NCI-H187 (cell line): ENCODE data around the gene CNST.
"Not testable (repeated sequence)": the region's sequence is repeated elsewhere in the genome, so short reads cannot be mapped to it uniquely, and the experiment has no call there.

ENCODE experiments used
- DNase-seq, 2 experiments: peaks; one replicate each; lab custom pipeline; 2025; lab: John Stamatoyannopoulos, UW

CNST gene

GRCh38 chr1:246583448-246584185, 17.4 kb downstream of the CNST start:
- DNase-seq: no peak

DNA sequence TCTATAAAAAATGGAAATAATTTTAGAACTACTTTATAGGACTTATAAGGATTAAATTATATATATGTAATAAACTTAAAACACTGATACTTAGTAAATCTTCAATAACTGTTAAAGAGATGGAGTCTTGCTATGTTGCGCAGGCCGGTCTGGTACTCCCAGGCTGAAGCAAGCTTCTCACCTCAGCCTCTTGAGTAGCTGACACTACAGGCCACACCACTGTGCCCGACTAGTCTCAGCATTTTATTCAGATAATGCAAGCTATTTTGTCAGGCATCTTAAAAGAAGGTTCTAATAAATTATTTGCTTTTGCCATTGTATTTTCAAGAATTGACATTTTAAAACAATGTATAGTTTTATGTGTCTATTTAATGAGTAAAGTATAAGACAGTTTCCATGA, 20.8 kb downstream of the CNST start:
- no peak for DNase-seq

DNA sequence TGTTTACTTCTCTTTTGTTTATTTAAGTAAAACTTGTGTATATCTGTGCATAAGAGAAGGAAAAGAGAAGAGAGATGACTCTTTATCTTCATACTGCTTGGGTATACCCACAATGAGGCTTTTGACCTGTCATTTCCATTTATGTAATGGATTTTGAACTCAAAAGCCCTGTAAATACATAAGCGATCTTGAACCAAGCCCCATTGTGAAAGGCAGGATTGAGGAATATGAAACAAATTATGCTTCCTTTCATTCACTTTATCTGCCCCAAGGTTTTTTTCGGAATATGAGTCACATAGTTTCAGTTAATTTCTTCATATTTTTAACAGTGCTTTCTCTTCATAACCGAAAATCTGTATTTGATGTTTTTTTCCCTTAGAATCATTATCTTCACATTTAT, 21.4 kb downstream of the CNST start:
- no peak for DNase-seq

DNA sequence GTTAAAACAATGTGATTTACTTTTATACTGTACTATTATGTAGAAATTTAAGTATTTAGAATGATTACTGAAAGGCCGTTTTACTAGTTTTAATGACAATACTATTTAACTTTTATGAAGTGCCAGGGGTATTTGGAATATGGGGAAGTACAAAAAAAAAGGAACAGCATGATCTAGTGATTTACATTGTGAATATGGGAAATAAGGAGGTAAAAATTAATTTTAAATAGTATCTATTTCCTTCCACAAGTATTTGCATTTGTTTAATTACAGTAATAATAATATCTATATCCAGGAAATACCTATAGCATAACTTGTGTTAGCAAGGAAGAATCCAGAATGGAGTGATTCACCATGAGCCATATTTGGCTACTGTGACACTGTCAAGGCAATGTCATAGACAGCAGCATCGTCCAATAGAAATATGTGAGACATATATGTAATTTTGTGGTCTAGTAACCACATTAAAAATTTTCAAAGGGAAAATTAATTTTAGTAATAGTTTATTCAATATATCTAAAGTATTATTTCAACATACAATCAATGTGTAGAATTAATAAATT, 22.0 kb downstream of the CNST start:
- no peak for DNase-seq

- DNase-seq: not testable (repeated sequence)
Observed at GRCh38 chr1:246589919-246590318, 23.7 kb downstream of the CNST start.

DNA sequence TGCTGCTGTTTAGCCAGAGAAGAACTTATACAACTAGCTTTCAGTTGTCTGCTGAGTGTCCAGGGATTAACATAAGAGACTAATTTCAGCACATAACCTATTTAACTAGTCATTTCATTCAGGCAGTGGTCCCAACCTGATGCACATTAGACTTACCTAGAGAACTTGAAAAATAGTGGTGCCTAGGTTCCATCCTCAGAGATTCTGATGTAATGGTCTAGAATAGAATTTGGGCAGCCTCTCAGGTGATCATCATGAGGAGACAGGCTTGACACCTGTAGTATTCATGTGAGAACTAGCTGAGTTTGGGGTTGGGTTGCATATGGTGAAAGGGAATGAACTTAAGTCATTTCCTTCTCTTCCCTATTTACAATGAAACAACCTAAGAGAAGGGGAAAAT, 24.8 kb downstream of the CNST start:
- DNase-seq: no peak

DNA sequence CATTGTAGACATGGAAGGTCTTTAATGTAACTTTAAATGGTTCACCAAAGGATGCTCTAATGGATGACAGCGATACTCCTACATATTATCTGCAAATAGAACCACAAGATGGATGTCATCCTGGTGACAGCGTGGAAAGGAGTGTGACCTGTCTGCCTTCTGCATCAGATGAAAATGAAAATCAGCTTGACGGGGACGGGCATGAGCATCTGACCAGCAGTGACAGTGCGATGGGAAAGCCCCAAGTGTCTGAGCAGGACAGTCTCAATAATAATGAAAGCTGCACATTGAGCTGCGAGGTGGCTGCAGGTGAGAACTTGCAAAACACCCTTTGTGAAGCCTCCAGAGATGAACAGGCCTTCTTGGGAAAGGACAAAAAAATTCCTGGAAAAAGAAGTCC, 25.2 kb downstream of the CNST start:
- DNase-seq: no peak

DNA sequence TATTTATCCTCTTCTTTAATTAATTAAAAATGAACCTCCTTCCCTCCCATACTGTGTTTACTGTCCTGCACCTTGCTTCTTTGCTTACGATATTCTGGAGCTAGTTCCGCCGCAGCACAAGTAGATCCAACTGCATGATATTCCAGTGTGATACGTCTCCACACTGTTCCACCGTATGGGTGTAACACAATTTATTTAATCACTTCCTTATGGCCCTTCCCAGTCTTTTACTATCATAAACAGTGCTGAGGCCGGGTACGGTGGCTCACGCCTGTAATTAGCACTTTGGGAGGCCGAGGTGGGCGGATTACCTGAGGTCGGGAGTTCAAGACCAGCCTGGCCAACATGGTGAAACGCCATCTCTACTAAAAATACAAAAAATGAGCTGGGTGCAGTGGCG, 25.7 kb downstream of the CNST start:
- DNase-seq: no peak

- no peak for DNase-seq
Observed at GRCh38 chr1:246592695-246593094, 26.4 kb downstream of the CNST start.

DNA sequence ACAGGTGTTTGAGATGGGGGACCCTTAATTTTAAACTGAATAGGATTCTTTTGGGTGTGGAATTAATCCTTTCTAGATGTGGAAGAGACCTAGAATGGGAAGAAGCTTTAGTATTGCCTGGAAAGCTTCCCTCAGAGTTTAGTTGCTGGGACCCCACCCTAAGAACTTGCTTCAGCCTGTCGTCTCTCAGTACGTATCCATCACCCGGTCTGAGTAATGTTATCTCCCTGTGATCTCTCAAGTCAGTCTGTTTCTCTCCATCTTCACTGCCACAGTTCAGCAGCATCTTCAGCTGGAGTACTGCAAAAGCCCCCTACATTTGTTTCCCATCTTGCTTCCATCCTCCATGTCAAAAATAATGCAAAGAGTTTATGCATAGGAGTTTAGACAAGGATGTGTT, 28.9 kb downstream of the CNST start:
- no peak for DNase-seq

DNA sequence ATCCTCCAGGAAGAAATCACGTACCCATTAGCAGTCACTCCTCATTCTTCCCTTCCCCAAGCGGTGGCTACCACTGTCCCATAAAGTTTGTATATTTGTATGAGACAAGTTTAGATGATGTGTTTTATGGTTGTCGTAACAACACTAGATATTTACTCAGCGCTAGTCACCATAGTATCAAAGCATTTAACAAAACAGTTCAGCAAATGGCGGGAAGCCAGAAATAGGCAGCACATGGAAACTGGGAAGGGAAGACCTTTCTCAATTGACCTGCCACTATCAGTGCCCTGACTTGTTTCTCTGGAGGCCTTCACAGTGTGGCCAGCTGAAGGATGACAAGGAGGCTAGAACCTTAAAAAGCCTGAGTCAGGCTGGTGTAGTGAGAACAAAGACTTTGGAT, 31.1 kb downstream of the CNST start:
- DNase-seq: no peak

DNA sequence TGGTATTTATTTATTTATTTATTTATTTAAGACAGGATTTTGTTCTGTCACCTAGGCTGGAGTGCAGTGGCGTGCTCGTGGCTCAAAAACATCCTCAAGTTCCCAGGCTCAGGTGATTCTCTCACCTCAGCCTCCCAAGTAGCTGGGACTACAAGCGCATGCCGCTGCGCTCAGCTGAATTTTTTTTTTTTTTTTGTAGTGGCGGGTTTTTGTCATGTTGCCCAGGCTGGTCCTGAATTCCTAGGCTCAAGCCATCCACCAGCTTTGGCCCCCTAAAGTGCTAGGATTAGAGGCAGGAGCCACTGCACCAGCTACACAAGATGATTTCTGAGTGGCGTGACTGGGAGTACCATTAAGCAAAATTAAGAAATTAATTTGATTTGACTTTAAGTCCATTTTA, 31.7 kb downstream of the CNST start:
- no peak for DNase-seq

- no peak for DNase-seq
Observed at GRCh38 chr1:246599315-246599714, 33.1 kb downstream of the CNST start.

GRCh38 chr1:246600579-246600978, 34.3 kb downstream of the CNST start:
- DNase-seq: no peak

DNA sequence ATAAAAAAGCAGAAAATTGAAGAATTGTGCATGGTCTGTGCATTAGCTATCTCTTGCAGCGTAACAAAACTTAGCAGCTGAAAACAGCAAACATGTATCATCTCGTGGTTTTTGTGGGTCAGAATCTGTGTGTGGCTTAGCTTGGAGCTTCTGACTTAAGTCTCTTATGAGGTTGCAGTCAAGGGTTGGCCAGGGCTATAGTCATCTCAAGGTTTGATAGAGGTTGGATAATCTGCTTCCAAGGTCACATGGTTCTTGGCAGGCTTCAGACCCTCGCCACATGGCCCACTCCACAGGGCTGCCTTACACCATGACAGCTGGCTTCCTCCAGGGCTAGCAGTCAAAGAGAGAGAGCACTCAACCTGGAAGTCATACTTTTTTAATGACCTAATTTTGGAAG, 35.9 kb downstream of the CNST start:
- DNase-seq: no peak

DNA sequence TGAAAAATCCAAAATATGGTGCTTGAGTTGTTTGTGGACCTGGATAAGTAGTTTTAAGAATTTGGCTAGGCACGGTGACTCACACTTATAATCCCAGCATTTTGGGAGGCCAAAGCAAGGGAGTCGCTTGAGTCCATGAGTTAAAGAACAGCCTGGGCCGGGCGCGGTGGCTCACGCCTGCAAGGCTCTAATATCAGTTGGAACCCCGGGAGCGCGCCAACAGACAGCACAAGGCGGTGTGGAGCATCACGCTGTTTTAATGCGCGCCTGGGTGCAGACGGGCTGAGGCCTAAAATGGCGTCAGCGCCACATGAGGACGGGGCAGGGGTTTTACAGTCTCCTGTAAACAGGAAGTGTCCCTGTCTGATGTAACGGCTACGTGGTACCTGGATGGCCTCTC, 39.0 kb downstream of the CNST start:
- not testable (repeated sequence) for DNase-seq

- no peak for DNase-seq
Observed at GRCh38 chr1:246607462-246607861, 41.2 kb downstream of the CNST start.

DNA sequence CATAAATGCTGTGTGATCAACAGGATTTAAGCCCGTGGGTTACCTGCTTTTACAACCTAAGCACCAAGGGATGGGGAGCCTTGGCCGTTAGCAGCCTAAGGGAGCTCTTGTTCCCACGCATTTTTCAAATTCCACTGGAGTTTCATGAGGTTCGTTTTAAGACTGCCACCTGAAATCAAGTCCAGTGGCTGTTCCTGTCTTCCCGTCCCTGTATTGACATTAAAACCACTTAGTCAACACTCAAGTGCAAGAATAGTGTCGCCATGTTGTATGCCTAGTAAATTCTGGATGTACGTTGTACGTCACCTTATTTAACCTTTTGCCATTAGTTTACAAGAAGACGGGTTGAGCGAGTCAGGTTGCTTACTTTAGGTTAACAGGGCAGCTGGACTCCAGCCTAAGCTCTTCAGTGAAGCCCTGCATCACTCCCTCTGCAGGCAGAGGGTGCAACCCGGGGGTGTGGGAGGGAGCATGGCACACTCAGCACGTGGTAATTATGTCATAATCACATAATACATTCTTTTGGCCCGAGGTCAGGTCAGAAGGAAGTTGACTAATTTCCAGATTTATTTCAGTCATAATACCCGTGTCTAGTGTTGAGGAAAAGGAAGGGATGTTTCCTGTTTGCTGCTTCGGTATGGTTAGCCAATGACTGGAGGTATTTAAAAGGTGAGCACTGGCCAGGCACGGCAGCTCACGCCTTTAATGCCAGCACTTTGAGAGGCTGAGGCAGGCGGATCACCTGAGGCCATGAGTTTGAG, 42.5 kb downstream of the CNST start:
- DNase-seq: peak in 1 of 2 experiments; percentile 0

- no peak for DNase-seq
Observed at GRCh38 chr1:246609632-246610031, 43.4 kb downstream of the CNST start.

- DNase-seq: no peak
Observed at GRCh38 chr1:246613096-246613758, 47.0 kb downstream of the CNST start.

DNA sequence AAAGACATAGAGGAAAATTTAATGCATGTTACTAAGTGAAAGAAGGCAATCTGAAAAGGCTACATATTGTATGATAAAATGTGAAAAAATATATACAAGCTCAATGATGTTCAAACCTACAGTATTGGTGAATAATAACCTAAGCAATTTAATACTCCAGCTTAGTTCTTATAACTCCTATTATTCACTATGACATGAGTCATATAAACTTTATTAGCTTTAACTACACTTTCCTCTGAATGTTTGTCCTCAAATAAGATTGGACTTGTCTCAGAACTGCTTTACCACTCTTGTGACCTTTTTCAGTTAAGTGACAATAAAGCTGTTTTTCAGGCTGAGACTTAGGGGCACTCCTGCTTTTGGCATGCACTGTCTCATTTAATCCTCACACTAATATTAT, 50.9 kb downstream of the CNST start:
- DNase-seq: no peak

DNA sequence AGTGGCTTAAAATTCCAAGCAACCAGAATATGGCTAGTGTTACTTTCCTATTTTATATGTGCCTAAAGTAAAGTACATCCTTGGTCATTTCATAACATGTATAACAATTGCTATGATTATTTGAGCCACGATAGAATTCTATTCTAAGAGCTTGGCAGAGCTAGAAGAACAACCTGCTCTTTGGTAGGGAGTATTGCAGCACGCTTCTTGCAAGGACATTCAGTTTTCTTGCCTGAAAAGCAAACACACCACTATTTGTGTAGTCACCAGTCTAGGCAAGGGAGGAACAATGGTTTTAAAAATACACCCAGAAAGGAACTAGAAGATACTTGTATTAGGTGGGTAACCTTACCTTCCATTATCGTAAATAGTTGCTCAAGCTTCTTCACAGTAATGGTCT, 51.5 kb downstream of the CNST start:
- no peak for DNase-seq
